Thyroid gland (tissue), 4 donors: ENCODE measurements around the gene ST7. TPM values are rescaled to one million over a fixed set of nuclear protein-coding genes. Genes with fewer than 3 reads are reported as not detected.

Experiments used
- DNase-seq, 2 donors: peaks; one replicate each; pipeline ENCODE4 v3.0.0-alpha.2; 2019
- H3K27ac ChIP-seq, 3 donors: fragments of 200-600 bp; sonication (generic); 1 replicate in 2 of 3; 2 replicates in 1 of 3; pipeline ENCODE4 v1.5.1; 2016 to 2019; ENCODE audit warnings: mild to moderate bottlenecking in 1 of 3, moderate library complexity in 1 of 3
- H3K27me3 ChIP-seq: fragments of 200-600 bp; sonication (generic); one replicate; pipeline ENCODE4 v1.5.1; 2019
- H3K36me3 ChIP-seq, 2 donors: fragments of 200-600 bp; sonication (generic); one replicate each; pipeline ENCODE4 v1.5.1; 2016 to 2019
- H3K4me1 ChIP-seq, 2 donors: fragments of 200-600 bp; sonication (generic); one replicate each; pipeline ENCODE4 v1.5.1; 2017 to 2019
- H3K4me3 ChIP-seq, 3 donors: fragments of 200-600 bp; sonication (generic); replicated peaks in 1 of 3; 1 replicate in 2 of 3; 2 replicates in 1 of 3; pipeline ENCODE4 v1.5.1; 2016; ENCODE audit warnings: mild to moderate bottlenecking in 1 of 3
- H3K9me3 ChIP-seq: fragments of 200-600 bp; sonication (generic); one replicate; pipeline ENCODE4 v1.5.1; 2017
- POLR2A ChIP-seq, 2 donors: fragments of 450-650 bp; IDR thresholded peaks; one replicate each; pipeline ENCODE4 v1.6.1; 2017; ENCODE audit warnings: antibody characterized with exemption in 2 of 2, mild to moderate bottlenecking in 2 of 2, moderate library complexity in 1 of 2
- WGBS, 2 donors: methylation state at CpG; one replicate each; pipeline ENCODE4 v1.1.5; 2017; 5-methylcytosine and 5-hydroxymethylcytosine counted together
- intact Hi-C: fragments of 100-400 bp; cut with DNase I; formaldehyde crosslinking; loops from one replicate; pipeline ENCODE4 v1.15.1; 2023
- total RNA-seq, 4 donors: library from RNA; depleted of rRNA; stranded (reverse); fragments of >200 nt; gene quantifications; one replicate each; pipeline ENCODE4 v1.2.3, GENCODE V29; 2016
- TF ChIP-seq, protein P1 (sequence below), 6 experiments: fragments of 200-600 bp in 3 of 6; fragments of 450-650 bp in 3 of 6; sonication (generic) in 3 of 6; IDR thresholded peaks; one replicate each; pipeline ENCODE4 v1.5.1; 2016 to 2019; ENCODE audit warnings: antibody characterized with exemption in 6 of 6, mild to moderate bottlenecking in 2 of 6, inconsistent platforms in 1 of 6, moderate library complexity in 1 of 6

Gene ST7
- total RNA-seq, 4 donors from 2014 or later, result 62.8 to 75.1 (median 66.7) TPM

- Histone ChIP-seq H3K27ac (no peak overlapping the region), H3K4me1 (peaks cover 4 to 24% of the 10 kb centered on the region in 2 donors), H3K9me3 (no peaks in the 10 kb centered on the region), H3K36me3 (no peaks in the 10 kb centered on the region), H3K27me3 (no peaks in the 10 kb centered on the region), H3K4me3 (no peak overlapping the region)
- intact Hi-C loops, result no loop called here
- 59 to 73% methylated on average over 2 of the region's 2 CpGs for WGBS, 2 donors
- DNase-seq, result no peak
- TF ChIP-seq POLR2A (IDR thresholded peaks at IDR 0.05), result no peak
- TF ChIP-seq, protein P1, sequence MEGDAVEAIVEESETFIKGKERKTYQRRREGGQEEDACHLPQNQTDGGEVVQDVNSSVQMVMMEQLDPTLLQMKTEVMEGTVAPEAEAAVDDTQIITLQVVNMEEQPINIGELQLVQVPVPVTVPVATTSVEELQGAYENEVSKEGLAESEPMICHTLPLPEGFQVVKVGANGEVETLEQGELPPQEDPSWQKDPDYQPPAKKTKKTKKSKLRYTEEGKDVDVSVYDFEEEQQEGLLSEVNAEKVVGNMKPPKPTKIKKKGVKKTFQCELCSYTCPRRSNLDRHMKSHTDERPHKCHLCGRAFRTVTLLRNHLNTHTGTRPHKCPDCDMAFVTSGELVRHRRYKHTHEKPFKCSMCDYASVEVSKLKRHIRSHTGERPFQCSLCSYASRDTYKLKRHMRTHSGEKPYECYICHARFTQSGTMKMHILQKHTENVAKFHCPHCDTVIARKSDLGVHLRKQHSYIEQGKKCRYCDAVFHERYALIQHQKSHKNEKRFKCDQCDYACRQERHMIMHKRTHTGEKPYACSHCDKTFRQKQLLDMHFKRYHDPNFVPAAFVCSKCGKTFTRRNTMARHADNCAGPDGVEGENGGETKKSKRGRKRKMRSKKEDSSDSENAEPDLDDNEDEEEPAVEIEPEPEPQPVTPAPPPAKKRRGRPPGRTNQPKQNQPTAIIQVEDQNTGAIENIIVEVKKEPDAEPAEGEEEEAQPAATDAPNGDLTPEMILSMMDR (IDR thresholded peaks at IDR 0.05), result no peak
These were observed 130.3 kb downstream of the ST7 start for GRCh38 chr7:117083648-117084047.

GRCh38 chr7:117084286-117084685 is 131.0 kb downstream of the ST7 start:
- Histone ChIP-seq H3K27me3 (no peaks in the 10 kb centered on the region), H3K36me3 (no peaks in the 10 kb centered on the region), H3K27ac (no peak overlapping the region), H3K9me3 (no peaks in the 10 kb centered on the region), H3K4me3 (no peak overlapping the region), H3K4me1 (peaks cover 4 to 30% of the 10 kb centered on the region in 2 donors)
- WGBS, 2 donors, result 97% methylated on average over 1 of the region's 1 CpG
- TF ChIP-seq POLR2A (IDR thresholded peaks at IDR 0.05), result no peak
- TF ChIP-seq, protein P1 (IDR thresholded peaks at IDR 0.05), result no peak
- intact Hi-C loops, result no loop called here
- DNase-seq, result no peak

- WGBS, 2 donors, result 53 to 57% methylated on average over 3 of the region's 3 CpGs
- H3K27me3 ChIP-seq, result no peaks in the 10 kb centered on the region
- no peak for TF ChIP-seq POLR2A (IDR thresholded peaks at IDR 0.05)
- TF ChIP-seq, protein P1 (IDR thresholded peaks at IDR 0.05), result no peak
- H3K27ac ChIP-seq, result no peak overlapping the region
- no peaks in the 10 kb centered on the region for H3K36me3 ChIP-seq
- peak overlapping the region in 1 of 3 donors; percentile 3 for H3K4me3 ChIP-seq
- H3K9me3 ChIP-seq, result no peaks in the 10 kb centered on the region
- intact Hi-C loops, result no loop called here
- H3K4me1 ChIP-seq, result peaks cover 4 to 37% of the 10 kb centered on the region in 2 donors
- no peak for DNase-seq
These were observed 132.0 kb downstream of the ST7 start for GRCh38 chr7:117085275-117085674.

- WGBS, 2 donors, result 84 to 87% methylated on average over 3 of the region's 3 CpGs
- TF ChIP-seq, protein P1 (IDR thresholded peaks at IDR 0.05), result no peak
- no peak for TF ChIP-seq POLR2A (IDR thresholded peaks at IDR 0.05)
- Histone ChIP-seq H3K27ac (no peak overlapping the region), H3K27me3 (no peaks in the 10 kb centered on the region), H3K9me3 (no peaks in the 10 kb centered on the region), H3K4me3 (peak overlapping the region in 1 of 3 donors; percentile 3), H3K4me1 (peaks cover 4 to 38% of the 10 kb centered on the region in 2 donors), H3K36me3 (no peaks in the 10 kb centered on the region)
- DNase-seq, result no peak
- intact Hi-C loops, result no loop called here
These were observed 132.6 kb downstream of the ST7 start for GRCh38 chr7:117085769-117086463.

DNA sequence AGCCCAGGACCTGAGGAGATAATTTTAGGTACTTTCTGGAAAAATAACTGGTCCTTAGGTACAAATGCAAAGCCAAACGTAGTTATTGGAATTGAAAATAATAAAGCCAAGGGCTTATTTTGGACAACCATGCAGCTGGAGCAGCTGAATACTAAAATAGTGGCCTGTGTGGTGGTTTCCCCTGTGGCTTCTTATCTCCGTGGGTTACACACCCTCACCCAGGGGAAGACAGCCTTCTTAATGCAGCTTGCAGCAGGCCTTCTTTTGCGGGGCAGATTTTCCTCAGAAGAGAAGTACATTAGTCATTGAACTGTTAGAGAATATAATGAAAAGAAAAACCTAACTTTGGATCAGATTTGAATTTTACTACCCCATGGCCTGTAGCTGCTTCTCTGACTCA is 133.5 kb downstream of the ST7 start:
- Histone ChIP-seq H3K4me3 (no peak overlapping the region), H3K36me3 (no peaks in the 10 kb centered on the region), H3K27ac (no peak overlapping the region), H3K4me1 (peaks cover 4 to 38% of the 10 kb centered on the region in 2 donors), H3K9me3 (no peaks in the 10 kb centered on the region), H3K27me3 (no peaks in the 10 kb centered on the region)
- TF ChIP-seq POLR2A (IDR thresholded peaks at IDR 0.05), result no peak
- TF ChIP-seq, protein P1 (IDR thresholded peaks at IDR 0.05), result no peak
- 82 to 91% methylated on average over 3 of the region's 3 CpGs for WGBS, 2 donors
- intact Hi-C loops, result no loop called here
- no peak for DNase-seq
